H1 (cell line): Measurements from ENCODE around the gene WDR45. TPM values are rescaled to one million over a fixed set of nuclear protein-coding genes. Genes with fewer than 3 reads are reported as not detected.

Experiments
- CTCF ChIA-PET: fragments of 300-600 bp; sonication (Branson Sonifier 250); formaldehyde crosslinking; loops from one replicate; lab custom pipeline; 2021; ENCODE audit not compliant: partially characterized antibody; lab: Charles Lee
- POLR2A ChIA-PET: fragments of 300-600 bp; sonication (Branson Sonifier 250); formaldehyde crosslinking; loops from one replicate; lab custom pipeline; 2021; ENCODE audit warnings: inconsistent platforms; ENCODE audit not compliant: partially characterized antibody; lab: Charles Lee
- DNase-seq, 2 experiments: peaks; one replicate each; pipeline versions ENCODE4 v3.0.0 to v3.0.0-alpha.2; 2010 to 2022; ENCODE audit warnings: low spot score in 2 of 2, low read depth in 1 of 2, mixed read lengths in 1 of 2
- FAIRE-seq: peaks from 2 replicates; lab custom pipeline; 2011; peaks lifted over from hg19 to GRCh38; lab: Jason Lieb, UNC
- H2AFZ ChIP-seq: 2 replicates; pipeline ENCODE4 v1.8.1; 2012; ENCODE audit warnings: low read length, inconsistent platforms
- H2AK5ac ChIP-seq: 2 replicates; pipeline ENCODE4 v1.6.1; 2013; ENCODE audit warnings: low read depth, low read length
- H2BK120ac ChIP-seq: replicated peaks from 2 replicates; pipeline ENCODE3; 2013; ENCODE audit warnings: low read depth, low read length, inconsistent platforms
- H2BK12ac ChIP-seq: 2 replicates; pipeline ENCODE4 v1.6.1; 2013; ENCODE audit warnings: low read depth, low read length
- H2BK15ac ChIP-seq: 2 replicates; pipeline ENCODE4 v1.6.1; 2013; ENCODE audit warnings: low read length
- H2BK20ac ChIP-seq: 2 replicates; pipeline ENCODE4 v1.6.1; 2013; ENCODE audit warnings: low read length
- H2BK5ac ChIP-seq: 2 replicates; pipeline ENCODE4 v1.6.1; 2013; ENCODE audit warnings: low read depth, low read length
- H3K14ac ChIP-seq: 2 replicates; pipeline ENCODE4 v1.6.1; 2013; ENCODE audit warnings: inconsistent platforms; ENCODE audit not compliant: insufficient read length
- H3K18ac ChIP-seq: 2 replicates; pipeline ENCODE4 v1.6.1; 2013; ENCODE audit warnings: low read length; ENCODE audit errors: extremely low read depth
- H3K23ac ChIP-seq: 2 replicates; pipeline ENCODE4 v1.6.1; 2013; ENCODE audit warnings: inconsistent platforms; ENCODE audit not compliant: insufficient read length
- H3K23me2 ChIP-seq: 2 replicates; pipeline ENCODE4 v1.6.1; 2013; ENCODE audit warnings: low read depth, low read length
- H3K27ac ChIP-seq: 2 replicates; pipeline ENCODE4 v1.6.1; 2011; ENCODE audit warnings: low read depth, low read length, inconsistent platforms
- H3K27me3 ChIP-seq, 4 experiments: replicated peaks in 1 of 4; 1 replicate in 1 of 4; 2 replicates in 3 of 4; pipeline versions ENCODE4 v1.6.1 to v1.8.1; 2011 to 2013; ENCODE audit warnings: low read length in 3 of 4, mild to moderate bottlenecking in 3 of 4, inconsistent platforms in 2 of 4, mixed read lengths in 2 of 4, moderate library complexity in 1 of 4; ENCODE audit not compliant: control insufficient read depth in 3 of 4, insufficient read depth in 3 of 4; ENCODE audit errors: extremely low read depth in 1 of 4
- H3K36me3 ChIP-seq, 4 experiments: 2 replicates each; pipeline versions ENCODE4 v1.6.1 to v1.8.1; 2011 to 2013; ENCODE audit warnings: mild to moderate bottlenecking in 4 of 4, low read length in 3 of 4, moderate library complexity in 2 of 4, control low read depth in 1 of 4, inconsistent platforms in 1 of 4; ENCODE audit not compliant: insufficient read depth in 4 of 4, control insufficient read depth in 2 of 4
- H3K4ac ChIP-seq: replicated peaks from 2 replicates; pipeline ENCODE3; 2013; ENCODE audit warnings: low read length, low read depth, mixed read lengths, inconsistent platforms; ENCODE audit not compliant: insufficient read length
- H3K4me1 ChIP-seq, 4 experiments: replicated peaks in 1 of 4; 1 replicate in 1 of 4; 2 replicates in 3 of 4; pipeline versions ENCODE4 v1.6.1 to v1.8.1; 2011 to 2013; ENCODE audit warnings: low read length in 3 of 4, inconsistent platforms in 2 of 4, mixed read lengths in 1 of 4; ENCODE audit not compliant: insufficient read depth in 4 of 4, control insufficient read depth in 3 of 4
- H3K4me2 ChIP-seq, 2 experiments: 2 replicates each; pipeline versions ENCODE4 v1.6.1 to v1.8.1; 2011 to 2013; ENCODE audit warnings: low read depth in 2 of 2, low read length in 2 of 2, control low read depth in 1 of 2, inconsistent platforms in 1 of 2, mild to moderate bottlenecking in 1 of 2; ENCODE audit not compliant: insufficient read depth in 1 of 2
- H3K4me3 ChIP-seq, 4 experiments: fragments of 200-600, 300-600 bp in 1 of 4; sonication (generic), shearing (Covaris generic), sonication (Bioruptor Twin) in 1 of 4; 2 replicates each; pipeline versions ENCODE4 v1.5.1 to v1.8.1; 2011 to 2016; ENCODE audit warnings: low read length in 4 of 4, low read depth in 3 of 4, control low read depth in 2 of 4, inconsistent platforms in 2 of 4, mild to moderate bottlenecking in 2 of 4, mixed read lengths in 1 of 4, moderate library complexity in 1 of 4; ENCODE audit not compliant: insufficient read depth in 2 of 4; ENCODE audit errors: extremely low read depth in 1 of 4
- H3K56ac ChIP-seq: replicated peaks from 2 replicates; pipeline ENCODE3; 2013; ENCODE audit warnings: low read depth, mild to moderate bottlenecking, mixed read lengths, low read length, inconsistent platforms; ENCODE audit not compliant: insufficient read length
- H3K79me1 ChIP-seq: 2 replicates; pipeline ENCODE4 v1.6.1; 2013; ENCODE audit warnings: low read depth, low read length, control low read depth
- H3K79me2 ChIP-seq, 2 experiments: 2 replicates each; pipeline versions ENCODE4 v1.6.1 to v1.8.1; 2012 to 2013; ENCODE audit warnings: low read length in 2 of 2, mild to moderate bottlenecking in 2 of 2, inconsistent platforms in 1 of 2; ENCODE audit not compliant: insufficient read depth in 2 of 2, control insufficient read depth in 1 of 2
- H3K9ac ChIP-seq, 4 experiments: replicated peaks in 1 of 4; 1 replicate in 1 of 4; 2 replicates in 3 of 4; pipeline versions ENCODE4 v1.6.1 to v1.8.1; 2011 to 2013; ENCODE audit warnings: low read depth in 3 of 4, low read length in 3 of 4, control low read depth in 2 of 4, mild to moderate bottlenecking in 2 of 4, moderate library complexity in 2 of 4, inconsistent platforms in 1 of 4; ENCODE audit errors: extremely low read depth in 1 of 4
- H3K9me3 ChIP-seq, 2 experiments: 2 replicates each; pipeline versions ENCODE4 v1.6.1 to v1.8.1; 2012 to 2013; ENCODE audit warnings: mild to moderate bottlenecking in 2 of 2, moderate library complexity in 2 of 2, control low read depth in 1 of 2, inconsistent platforms in 1 of 2, low read depth in 1 of 2, low read length in 1 of 2, mixed read lengths in 1 of 2; ENCODE audit not compliant: insufficient read depth in 2 of 2
- H4K20me1 ChIP-seq, 2 experiments: replicated peaks in 1 of 2; 2 replicates each; pipeline versions ENCODE3 to v1.8.1; 2011 to 2013; ENCODE audit warnings: inconsistent platforms in 2 of 2, low read length in 2 of 2, mild to moderate bottlenecking in 1 of 2; ENCODE audit not compliant: insufficient read depth in 2 of 2, control insufficient read depth in 1 of 2
- H4K5ac ChIP-seq: 2 replicates; pipeline ENCODE4 v1.6.1; 2013; ENCODE audit warnings: low read length, low read depth, mixed read lengths, inconsistent platforms; ENCODE audit not compliant: insufficient read length
- H4K8ac ChIP-seq: 2 replicates; pipeline ENCODE4 v1.8.0; 2013; ENCODE audit warnings: mild to moderate bottlenecking, moderate library complexity, low read length, inconsistent platforms; ENCODE audit not compliant: insufficient read depth; ENCODE audit errors: extremely low read depth
- H4K91ac ChIP-seq: replicated peaks from 2 replicates; pipeline ENCODE3; 2013; ENCODE audit warnings: low read length, mixed read lengths, inconsistent platforms; ENCODE audit not compliant: insufficient read length
- BACH1 ChIP-seq: IDR thresholded peaks from 2 replicates; pipeline ENCODE4 v1.6.1; 2012; ENCODE audit warnings: low read length, improper control_type of control experiment
- CREB1 ChIP-seq: IDR thresholded peaks from 2 replicates; pipeline ENCODE4 v1.6.1; 2012; ENCODE audit warnings: inconsistent platforms
- EP300 ChIP-seq, 2 experiments: IDR thresholded peaks; 1 replicate in 1 of 2; 2 replicates in 1 of 2; pipeline ENCODE4 v1.6.1; 2011 to 2012; ENCODE audit warnings: low read depth in 2 of 2, low read length in 2 of 2, mild to moderate bottlenecking in 2 of 2, borderline replicate concordance in 1 of 2, inconsistent platforms in 1 of 2, moderate library complexity in 1 of 2
- HDAC6 ChIP-seq: IDR thresholded peaks from one replicate; pipeline ENCODE4 v1.7.1; 2012; ENCODE audit warnings: low read depth, mild to moderate bottlenecking, inconsistent platforms, low read length, moderate library complexity
- JUN ChIP-seq: IDR thresholded peaks from 2 replicates; pipeline ENCODE4 v1.6.1; 2011; ENCODE audit warnings: low read depth, mild to moderate bottlenecking, improper control_type of control experiment, low read length
- JUND ChIP-seq: IDR thresholded peaks from 2 replicates; pipeline ENCODE4 v1.6.1; 2011; ENCODE audit warnings: mild to moderate bottlenecking, improper control_type of control experiment, low read length
- KDM1A ChIP-seq: fragments of 200-600, 300-600 bp; sonication (generic); IDR thresholded peaks from 2 replicates; pipeline ENCODE4 v1.7.1; 2016; ENCODE audit warnings: mild to moderate bottlenecking, low read length, borderline replicate concordance
- POU5F1 ChIP-seq: IDR thresholded peaks from 2 replicates; pipeline ENCODE4 v1.6.1; 2011; ENCODE audit warnings: low read depth, mild to moderate bottlenecking, low read length, moderate library complexity
- SUZ12 ChIP-seq: fragments of 200-600 bp; sonication (generic); IDR thresholded peaks from 2 replicates; pipeline ENCODE4 v1.6.1; 2012; ENCODE audit warnings: mild to moderate bottlenecking, inconsistent platforms, low read length, moderate library complexity, mixed read lengths
- WGBS, 2 experiments: shearing (Covaris generic) in 1 of 2; methylation state at CpG; one replicate each; pipeline versions ENCODE4 v1.1.6 to v1.1.7; 2013 to 2015; ENCODE audit warnings: low lambda C conversion rate in 2 of 2, mixed read lengths in 2 of 2, inconsistent platforms in 1 of 2, low coverage in 1 of 2, missing lambda C conversion rate in 1 of 2; ENCODE audit not compliant: insufficient replicate concordance in 2 of 2, insufficient coverage in 1 of 2, insufficient read length in 1 of 2; ENCODE audit errors: extremely low coverage in 1 of 2, missing lambda C conversion rate in 1 of 2; 5-methylcytosine and 5-hydroxymethylcytosine counted together
- polyA plus RNA-seq, 7 experiments: library from polyadenylated mRNA; depleted of rRNA in 3 of 7; stranded (reverse) in 5 of 7; unstranded in 2 of 7; fragments of >200 nt in 5 of 7; fragments of 200-250 nt in 2 of 7; gene quantifications; 1 replicate in 5 of 7; 2 replicates in 1 of 7; 4 replicates in 1 of 7; pipeline versions ENCODE4 v1.2.1 to v1.2.3, GENCODE V29; 2011 to 2013; ENCODE audit warnings: missing spikeins in 2 of 7, mixed read lengths in 2 of 7
- total RNA-seq: library from RNA; stranded (reverse); fragmentation: NEBNext Ultra II Directional; extraction: Animal tissue kit (Norgen Biotek cat#: 25700); gene quantifications from 2 replicates; pipeline ENCODE4 v1.2.1, GENCODE V29; 2021

WDR45 gene
- total and polyA plus RNA-seq, 2 of the 8 experiments (the other 6 are each of a cell fraction or from before 2014, with no cell fraction given) = 27.9 to 49.7 TPM

- H3K79me2 ChIP-seq = no peaks in the 10 kb centered on the region
- ChIA-PET CTCF (interaction anchor here (1.2 kb wide), 1 partner anchor 10 kb away, joined by 3 read pairs; the partner anchor contains the start of gene WDR45), POLR2A (interaction anchor here (1.3 kb wide), 1 partner anchor 8 kb away, joined by 4 read pairs; no protein-coding TSS in a partner anchor)
- no peaks in the 10 kb centered on the region for H3K36me3 ChIP-seq
- no peak overlapping the region for H3K14ac ChIP-seq
- H2BK120ac ChIP-seq = no peak overlapping the region
- H3K23ac ChIP-seq = no peak overlapping the region
- H4K8ac ChIP-seq = no peak overlapping the region
- H3K27me3 ChIP-seq = no peaks in the 10 kb centered on the region
- H4K5ac ChIP-seq = no peak overlapping the region
- no peak overlapping the region for H3K56ac ChIP-seq
- DNase-seq (no peak), FAIRE-seq (no peak)
- no peak overlapping the region for H3K27ac ChIP-seq
- H3K9me3 ChIP-seq = no peaks in the 10 kb centered on the region
- no peak overlapping the region for H2BK12ac ChIP-seq
- no peak overlapping the region for H4K91ac ChIP-seq
- no peaks in the 10 kb centered on the region for H3K4me1 ChIP-seq
- H2BK20ac ChIP-seq = no peak overlapping the region
- H2AFZ ChIP-seq = no peak overlapping the region
- H3K79me1 ChIP-seq = no peaks in the 10 kb centered on the region
- H3K4ac ChIP-seq = no peak overlapping the region
- no peak overlapping the region for H3K4me3 ChIP-seq
- no peak overlapping the region for H3K4me2 ChIP-seq
- H4K20me1 ChIP-seq = no peaks in the 10 kb centered on the region
- no peak overlapping the region for H2BK15ac ChIP-seq
- no peak overlapping the region for H2BK5ac ChIP-seq
- no peaks in the 10 kb centered on the region for H3K23me2 ChIP-seq
- WGBS, 2 experiments = 75% methylated on average over 1 of the region's 4 CpGs; no CpG with 5 or more reads in 1 of the 2 experiments
- no peak overlapping the region for H3K9ac ChIP-seq
- no peak overlapping the region for H2AK5ac ChIP-seq
- H3K18ac ChIP-seq = no peak overlapping the region
- TF ChIP-seq CREB1 (no peak), JUND (no peak), BACH1 (no peak), POU5F1 (no peak), HDAC6 (no peak), JUN (no peak), EP300 (IDR thresholded peaks at IDR 0.05; ENCODE audit: borderline replicate concordance in 1 of 2, low read depth in 2 of 2, low read length in 2 of 2) (no peak), SUZ12 (no peak), KDM1A (no peak)
Measured at GRCh38 chrX:49089553-49089952, 9.9 kb upstream of the WDR45 start.
